Activated T-cell treated with anti-CD3 and anti-CD28 coated beads for 4 hours (primary cell): Measurements from ENCODE around the gene TP53TG3B.
"Not testable (repeated sequence)": the region's sequence is repeated elsewhere in the genome, so short reads cannot be mapped to it uniquely, and the experiment has no call there.

Experiments used
- DNase-seq: peaks from one replicate; pipeline ENCODE4 v3.0.0-alpha.2; 2020

Gene TP53TG3B, protein sequence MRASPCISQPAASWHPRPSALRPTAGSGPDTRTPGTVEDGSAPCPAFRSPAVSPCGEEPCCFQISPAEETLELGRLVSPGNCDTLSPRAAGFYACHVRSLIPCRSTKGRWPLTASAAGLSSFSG

DNA sequence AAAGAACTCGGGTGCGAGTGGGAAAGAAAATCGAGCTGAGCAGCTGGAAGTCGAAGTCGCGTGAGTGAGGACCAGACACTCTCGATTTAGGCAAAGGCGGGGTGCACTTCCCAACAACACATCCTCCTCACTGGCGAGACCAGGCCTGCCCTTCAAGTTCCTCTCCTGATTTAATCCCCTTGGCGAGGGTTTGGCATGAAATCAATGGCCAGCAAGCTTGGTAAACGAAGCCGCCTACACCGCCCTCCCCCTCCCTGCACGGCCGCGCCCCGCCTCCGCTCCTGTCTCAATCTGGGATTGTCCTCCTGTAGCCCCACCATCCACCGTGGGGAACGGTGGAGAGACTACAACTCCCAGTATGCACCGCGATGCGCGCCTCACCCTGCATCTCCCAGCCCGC, at the start of gene TP53TG3B:
Gene TP53TG3B (plus strand): TSS at position 301 of the 400 bp plus-strand sequence. CDS start 68 bp downstream, at position 369.
- not testable (repeated sequence) for DNase-seq

DNA sequence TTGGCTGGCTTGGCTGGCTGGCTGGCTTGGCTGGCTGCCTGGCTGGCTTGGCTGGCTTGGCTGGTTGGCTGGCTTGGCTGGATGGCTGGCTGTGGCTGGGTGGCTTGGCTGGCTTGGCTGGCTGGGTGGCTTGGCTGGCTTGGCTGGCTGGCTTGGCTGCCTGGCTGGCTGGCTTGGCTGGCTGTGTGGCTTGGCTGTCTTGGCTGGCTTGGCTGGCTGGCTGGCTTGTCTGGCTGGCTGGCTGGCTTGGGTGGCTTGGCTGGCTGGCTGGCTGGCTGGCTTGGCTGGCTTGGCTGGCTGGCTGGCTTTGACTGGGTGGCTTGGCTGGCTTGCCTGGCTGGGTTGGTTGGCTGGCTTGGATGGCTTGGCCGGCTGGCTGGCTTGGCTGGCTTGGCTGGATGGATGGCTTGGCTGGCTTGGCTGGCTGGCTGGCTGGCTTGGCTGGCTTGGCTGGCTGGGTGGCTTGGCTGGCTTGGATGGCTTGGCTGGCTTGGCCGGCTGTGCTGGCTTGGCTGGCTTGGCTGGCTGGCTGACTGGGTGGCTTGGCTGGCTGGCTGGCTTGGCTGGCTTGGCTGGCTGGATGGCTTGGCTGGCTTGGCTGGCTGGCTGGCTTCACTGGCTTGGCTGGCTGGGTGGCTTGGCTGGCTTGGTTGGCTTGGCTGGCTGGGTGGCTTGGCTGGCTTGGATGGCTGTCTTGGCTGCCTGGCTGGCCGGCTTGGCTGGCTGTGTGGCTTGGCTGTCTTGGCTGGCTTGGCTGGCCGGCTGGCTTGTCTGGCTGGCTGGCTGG, 24.2 kb upstream of the TP53TG3B start:
- peak; percentile 35 for DNase-seq

DNA sequence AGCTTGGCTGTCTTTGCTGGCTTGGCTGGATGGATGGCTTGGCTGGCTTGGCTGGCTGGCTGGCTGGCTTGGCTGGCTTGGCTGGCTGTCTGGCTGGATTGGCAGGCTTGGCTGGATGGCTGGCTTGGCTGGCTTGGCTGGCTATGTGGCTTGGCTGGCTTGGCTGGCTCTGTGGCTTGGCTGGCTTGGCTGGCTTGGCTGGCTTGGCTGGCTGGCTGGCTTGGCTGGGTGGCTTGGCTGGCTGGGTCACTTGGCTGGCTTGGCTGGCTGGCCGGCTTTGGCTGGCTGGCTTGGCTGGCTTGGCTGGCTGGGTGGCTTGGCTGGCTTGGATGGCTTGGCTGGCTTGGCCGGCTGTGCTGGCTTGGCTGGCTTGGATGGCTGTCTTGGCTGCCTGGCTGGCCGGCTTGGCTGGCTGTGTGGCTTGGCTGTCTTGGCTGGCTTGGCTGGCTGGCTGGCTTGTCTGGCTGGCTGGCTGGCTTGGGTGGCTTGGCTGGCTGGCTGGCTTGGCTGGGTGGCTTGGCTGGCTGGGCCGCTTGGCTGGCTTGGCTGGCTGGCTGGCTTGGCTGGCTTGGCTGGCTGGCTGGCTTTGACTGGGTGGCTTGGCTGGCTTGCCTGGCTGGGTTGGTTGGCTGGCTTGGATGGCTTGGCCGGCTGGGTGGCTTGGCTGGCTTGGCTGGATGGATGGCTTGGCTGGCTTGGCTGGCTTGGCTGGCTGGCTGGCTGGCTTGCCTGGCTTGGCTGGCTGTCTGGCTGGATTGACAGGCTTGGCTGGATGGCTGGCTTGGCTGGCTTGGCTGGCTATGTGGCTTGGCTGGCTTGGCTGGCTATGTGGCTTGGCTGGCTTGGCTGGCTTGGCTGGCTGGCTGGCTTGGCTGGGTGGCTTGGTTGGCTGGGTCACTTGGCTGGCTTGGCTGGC, 22.8 kb upstream of the TP53TG3B start:
- DNase-seq = peak; percentile 24

DNA sequence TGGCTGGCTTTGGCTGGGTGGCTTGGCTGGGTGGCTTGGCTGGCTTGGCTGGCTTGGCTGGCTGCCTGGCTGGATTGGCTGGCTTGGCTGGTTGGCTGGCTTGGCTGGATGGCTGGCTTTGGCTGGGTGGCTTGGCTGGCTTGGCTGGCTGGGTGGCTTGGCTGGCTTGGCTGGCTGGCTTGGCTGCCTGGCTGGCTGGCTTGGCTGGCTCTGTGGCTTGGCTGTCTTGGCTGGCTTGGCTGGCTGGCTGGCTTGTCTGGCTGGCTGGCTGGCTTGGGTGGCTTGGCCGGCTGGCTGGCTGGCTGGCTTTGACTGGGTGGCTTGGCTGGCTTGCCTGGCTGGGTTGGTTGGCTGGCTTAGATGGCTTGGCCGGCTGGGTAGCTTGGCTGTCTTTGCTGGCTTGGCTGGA, 22.1 kb upstream of the TP53TG3B start:
- peak; percentile 8 for DNase-seq

DNA sequence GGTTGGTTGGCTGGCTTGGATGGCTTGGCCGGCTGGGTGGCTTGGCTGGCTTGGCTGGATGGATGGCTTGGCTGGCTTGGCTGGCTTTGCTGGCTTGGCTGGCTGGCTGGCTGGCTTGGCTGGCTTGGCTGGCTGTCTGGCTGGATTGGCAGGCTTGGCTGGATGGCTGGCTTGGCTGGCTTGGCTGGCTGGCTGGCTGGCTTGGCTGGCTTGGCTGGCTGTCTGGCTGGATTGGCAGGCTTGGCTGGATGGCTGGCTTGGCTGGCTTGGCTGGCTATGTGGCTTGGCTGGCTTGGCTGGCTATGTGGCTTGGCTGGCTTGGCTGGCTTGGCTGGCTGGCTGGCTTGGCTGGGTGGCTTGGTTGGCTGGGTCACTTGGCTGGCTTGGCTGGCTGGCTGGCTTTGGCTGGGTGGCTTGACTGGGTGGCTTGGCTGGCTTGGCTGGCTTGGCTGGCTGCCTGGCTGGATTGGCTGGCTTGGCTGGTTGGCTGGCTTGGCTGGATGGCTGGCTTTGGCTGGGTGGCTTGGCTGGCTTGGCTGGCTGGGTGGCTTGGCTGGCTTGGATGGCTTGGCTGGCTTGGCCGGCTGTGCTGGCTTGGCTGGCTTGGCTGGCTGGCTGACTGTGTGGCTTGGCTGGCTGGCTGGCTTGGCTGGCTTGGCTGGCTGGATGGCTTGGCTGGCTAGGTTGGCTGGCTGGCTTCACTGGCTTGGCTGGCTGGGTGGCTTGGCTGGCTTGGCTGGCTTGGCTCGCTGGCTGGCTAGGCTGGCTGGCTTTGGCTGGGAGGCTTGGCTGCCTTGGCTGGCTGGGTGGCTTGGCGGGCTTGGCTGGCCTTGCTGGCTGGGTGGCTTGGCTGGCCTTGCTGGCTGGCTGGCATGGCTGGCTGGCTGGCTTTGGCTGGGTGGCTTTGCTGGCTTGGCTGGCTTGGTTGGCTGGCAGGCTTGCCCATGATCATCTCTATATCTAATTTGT, 21.3 kb upstream of the TP53TG3B start:
- peak; percentile 38 for DNase-seq
